Stimulated activated CD8-positive, alpha-beta memory T cell treated with anti-CD3 and anti-CD28 coated beads, Interleukin-15, amount 100 ng/mL, for 48 hours (primary cell): ENCODE data around the gene YWHAQ.
"Not testable (repeated sequence)": the region's sequence is repeated elsewhere in the genome, so short reads cannot be mapped to it uniquely, and the experiment has no call there.

Experiments
- DNase-seq, 2 donors: peaks; one replicate each; pipeline ENCODE4 v3.0.0-alpha.2; 2020; ENCODE audit warnings: low read depth in 2 of 2

Gene YWHAQ

DNA sequence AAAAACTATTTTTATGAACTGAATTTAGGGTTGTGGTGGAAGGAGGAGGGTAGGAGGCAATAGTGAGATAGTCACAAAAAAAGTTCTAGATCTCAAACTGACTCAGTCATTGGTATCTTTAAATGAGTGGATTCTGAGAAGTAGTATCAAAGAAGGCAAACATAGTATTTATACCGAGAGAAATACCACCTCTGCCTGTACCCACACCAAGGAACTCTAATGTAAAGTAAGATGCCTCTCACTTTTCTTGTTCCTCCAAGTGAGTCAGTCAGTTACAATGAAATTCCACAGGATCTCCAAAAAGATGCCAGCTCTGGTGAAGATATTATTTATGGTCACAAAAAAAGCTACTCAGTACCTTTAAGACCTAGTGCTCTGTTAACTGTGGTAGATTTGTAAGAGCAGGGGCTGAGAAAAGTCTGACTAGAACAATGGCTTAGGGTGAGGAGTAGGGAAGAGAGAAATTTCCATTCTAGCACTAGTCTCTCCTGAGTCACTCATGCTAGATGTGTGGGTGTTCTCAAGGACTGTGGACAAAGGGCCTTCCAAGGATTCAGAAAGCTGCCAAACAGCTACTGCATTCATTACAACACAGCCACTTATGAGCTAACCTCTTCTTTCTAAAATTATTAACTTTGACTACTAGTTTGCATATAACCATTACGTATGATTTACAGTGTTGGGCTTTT lies 36.3 kb downstream of the YWHAQ start:
- no peak for DNase-seq

GRCh38 chr2:9593925-9594324 lies 36.9 kb downstream of the YWHAQ start:
- peak in 1 of 2 donors; percentile 4 for DNase-seq

- DNase-seq, result no peak
Measured at GRCh38 chr2:9592699-9593098, 38.1 kb downstream of the YWHAQ start.

DNA sequence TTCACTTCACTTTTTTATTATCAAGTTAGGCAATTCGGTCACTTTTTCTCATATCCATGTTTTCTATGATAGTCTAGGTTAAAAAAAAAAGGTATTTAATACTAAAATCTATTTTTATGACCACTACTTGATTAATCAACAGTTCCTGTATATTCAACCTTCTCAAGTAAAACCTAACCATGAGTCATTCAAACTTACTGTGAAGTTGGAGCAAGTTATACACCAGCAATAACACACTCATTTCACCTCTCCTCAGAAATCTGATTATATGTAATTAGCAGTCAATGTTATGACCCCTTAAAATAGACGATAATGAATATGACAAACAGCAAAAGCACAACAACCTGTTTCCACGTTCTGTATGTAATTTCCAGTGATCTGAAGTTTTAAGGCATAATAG lies 40.2 kb downstream of the YWHAQ start:
- DNase-seq, result no peak

GRCh38 chr2:9586465-9586864 lies 44.3 kb downstream of the YWHAQ start:
- no peak for DNase-seq

GRCh38 chr2:9585486-9585885 lies 45.3 kb downstream of the YWHAQ start:
- DNase-seq, result no peak

GRCh38 chr2:9584902-9585301 lies 45.9 kb downstream of the YWHAQ start:
- not testable (repeated sequence) for DNase-seq

DNA sequence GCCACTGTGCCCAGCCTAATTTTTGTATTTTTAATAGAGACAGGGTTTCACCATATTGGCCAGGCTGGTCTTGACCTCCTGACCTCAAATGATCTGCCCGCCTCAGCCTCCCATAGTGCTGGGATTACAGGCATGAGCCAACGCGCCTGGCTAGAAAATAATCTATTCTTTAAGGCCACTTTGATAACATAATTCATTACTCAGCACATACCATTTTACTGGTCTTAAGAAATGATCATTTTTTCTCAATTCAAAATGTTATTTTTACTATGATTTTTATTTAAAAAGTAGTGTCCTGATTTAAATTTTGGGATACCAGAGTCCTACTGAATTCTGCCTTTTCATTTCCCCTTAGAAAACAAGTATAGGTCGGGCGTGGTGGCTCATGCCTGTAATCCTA lies 48.2 kb downstream of the YWHAQ start:
- DNase-seq, result no peak

DNA sequence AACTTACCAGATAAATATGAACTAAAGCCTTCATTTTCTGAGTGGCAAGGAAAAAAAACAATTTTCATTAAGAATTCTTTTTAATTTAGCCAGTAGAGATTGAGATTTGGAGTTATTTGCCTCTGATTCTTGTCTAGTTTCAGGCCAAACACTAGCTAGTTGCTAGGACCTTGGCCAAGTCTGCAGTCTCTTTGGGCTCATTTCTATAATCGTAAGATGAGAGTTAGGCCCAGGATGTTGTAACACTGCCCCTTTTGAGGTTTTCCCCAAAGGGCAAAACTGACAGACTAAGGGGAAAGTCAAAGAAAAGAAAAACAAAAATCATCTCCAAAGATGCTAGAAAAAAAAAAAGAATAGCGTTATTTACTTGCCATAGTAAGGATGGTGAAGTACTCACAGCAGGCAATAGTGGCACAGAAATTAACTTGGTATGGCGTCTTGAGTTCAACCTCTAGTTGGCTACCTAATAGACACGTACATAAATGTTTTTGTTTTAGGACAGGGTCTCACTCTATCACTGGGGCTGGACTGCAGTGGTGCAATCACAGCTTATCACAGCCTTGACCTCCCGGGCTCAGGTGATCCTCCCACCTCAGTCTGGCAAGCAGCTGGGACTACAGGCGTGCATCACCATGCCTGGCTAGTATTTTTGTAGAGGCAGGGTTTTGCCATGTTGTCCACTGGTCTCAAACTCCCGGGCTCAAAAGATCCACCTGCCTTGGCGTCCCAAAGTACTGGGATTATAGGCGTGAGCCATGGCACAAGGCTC lies 52.1 kb downstream of the YWHAQ start:
- DNase-seq, result no peak

- no peak for DNase-seq
Measured at GRCh38 chr2:9574331-9574730, 56.5 kb downstream of the YWHAQ start.

DNA sequence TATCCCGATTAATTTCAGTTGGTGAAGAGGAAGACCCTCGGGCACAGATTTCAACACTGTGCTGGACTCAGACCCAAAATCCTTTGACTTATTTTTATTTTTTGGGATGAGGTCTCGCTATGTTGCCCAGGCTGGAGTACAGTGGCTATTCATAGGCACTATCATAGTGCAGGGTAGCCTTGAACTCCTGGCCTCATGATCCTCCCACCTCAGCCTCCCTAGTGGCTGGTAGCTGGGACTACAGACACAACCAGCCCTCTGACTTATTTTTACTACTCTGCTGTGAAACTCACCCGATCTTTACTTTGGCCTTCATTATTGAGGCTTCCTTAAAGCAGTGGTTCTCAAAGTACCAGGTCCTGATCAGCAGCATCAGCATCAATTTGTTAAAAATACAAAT lies 57.0 kb downstream of the YWHAQ start:
- no peak for DNase-seq

DNA sequence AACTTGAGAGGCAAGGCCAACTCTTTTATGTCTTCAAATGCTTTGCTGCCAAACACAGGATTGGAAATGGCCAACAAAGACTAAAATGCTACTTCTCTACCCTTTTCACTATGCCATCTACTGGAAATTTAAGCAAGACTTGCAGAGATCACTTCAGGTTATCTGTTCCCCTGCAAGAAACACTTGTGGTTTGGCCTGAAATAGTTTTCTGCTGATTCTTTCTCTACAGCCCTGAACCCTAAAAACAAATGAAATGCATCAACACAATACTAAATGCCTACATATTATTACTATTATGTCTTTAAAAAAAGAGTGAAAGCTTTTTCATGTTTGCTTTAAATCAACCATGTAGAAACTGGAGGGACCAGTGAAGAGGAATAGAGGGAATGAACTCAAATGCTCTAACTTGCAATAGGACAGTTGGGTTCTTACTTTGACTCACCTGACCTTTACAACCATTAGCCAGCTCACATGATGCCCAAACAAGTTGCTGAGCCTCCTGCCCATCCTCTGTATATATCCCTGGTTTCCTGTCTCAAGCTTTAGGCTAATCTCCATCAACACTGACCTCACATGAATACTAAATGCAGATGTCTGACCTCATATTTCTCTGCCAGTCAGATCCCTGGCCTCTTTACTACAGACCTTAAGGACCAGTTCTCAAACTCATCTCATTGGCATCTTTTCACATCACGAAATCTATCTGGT lies 57.6 kb downstream of the YWHAQ start:
- DNase-seq, result no peak

DNA sequence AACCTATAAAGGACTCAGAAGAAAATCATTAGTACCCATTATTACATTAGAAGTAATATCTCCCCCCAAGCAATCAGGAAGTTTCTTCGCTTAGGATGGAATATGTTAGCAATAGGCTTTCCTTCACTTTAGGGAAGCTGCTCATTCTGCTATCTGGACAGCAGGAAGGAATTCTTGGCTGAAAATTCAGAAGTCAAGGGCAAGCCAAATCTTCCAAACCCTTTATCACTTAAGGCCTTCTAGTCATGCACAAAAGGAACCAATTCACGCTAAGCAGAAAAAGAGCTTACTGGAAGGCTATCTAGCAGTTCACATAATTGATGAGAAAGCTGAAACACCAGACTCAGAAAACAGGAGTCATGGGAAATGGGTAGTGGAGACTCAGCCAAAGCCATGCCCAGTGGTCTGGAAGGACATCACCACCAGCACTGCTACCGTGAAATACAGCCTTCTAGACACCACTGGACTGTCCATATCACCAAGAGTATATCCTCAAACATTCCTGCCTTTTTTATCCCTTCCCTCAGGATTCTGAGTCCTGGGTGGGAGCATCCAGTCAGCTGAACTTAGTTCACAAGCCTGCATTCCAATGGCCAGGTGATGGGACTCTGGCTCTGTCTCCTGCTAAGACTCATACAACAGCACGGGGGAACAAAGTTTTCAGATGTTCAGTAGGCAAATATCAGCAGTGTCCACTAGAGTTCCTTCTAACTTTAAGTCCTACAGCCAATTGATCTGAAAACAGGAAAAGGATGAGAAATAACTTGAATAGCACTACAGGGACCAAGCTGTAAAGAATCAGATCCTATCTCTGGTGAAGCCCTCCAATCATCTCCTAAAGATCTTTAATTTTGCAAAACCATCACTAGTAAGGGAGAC lies 60.4 kb downstream of the YWHAQ start:
- no peak for DNase-seq

DNA sequence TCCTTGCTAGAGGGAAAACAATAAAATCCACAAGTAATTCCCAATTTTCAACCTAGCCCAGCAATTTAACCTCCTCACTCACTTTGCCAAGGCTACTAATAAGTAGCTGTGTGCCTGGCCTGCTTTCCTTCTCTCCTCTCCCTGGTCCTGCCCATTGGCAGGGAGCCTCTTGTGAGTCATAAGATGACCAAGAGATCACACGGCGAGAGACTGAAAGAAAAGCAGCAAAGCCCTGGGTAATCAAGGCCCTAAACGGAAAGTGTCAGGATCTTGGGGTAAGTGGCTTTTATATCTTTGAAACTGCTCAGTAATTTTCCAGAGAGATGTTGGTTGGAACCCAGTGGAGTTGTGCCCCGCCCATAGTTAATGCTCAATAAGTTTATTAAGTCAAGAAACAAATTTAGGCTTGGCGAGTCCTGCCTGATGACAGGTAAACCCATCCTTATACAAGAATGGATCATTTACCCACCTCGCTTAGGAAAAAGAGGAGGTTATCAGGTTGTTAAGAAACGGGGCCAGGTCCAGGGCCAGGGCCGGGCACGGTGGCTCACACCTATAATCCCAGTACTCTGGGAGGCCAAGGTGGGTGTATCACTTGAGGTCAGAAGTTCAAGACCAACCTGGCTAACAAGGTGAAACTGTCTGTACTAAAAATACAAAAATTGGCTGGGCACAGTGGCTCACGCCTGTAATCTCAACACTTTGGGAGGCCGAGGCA lies 65.2 kb downstream of the YWHAQ start:
- no peak for DNase-seq

GRCh38 chr2:9560628-9561027 lies 70.2 kb downstream of the YWHAQ start:
- DNase-seq, result no peak

DNA sequence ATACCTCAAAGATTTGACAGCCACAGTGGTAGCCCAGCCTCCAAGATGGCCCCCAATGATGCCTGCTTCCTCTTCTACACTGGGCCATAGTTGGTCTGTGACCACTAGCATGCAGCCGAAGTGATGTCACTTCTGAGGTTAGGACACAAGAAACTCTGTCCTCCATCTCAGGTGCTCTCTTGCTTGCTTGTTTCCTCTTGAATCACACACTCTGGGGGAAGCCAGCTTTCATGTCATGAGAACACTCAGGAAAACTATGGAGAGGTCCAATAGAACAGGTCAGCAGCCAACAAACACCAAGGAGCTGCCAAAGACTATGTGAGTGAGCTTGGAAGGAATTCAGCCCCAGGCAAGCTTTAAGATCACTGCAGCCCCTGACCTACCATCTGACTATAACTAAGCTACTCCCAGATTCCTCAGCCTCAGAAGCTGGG lies 71.8 kb downstream of the YWHAQ start:
- DNase-seq, result no peak

- DNase-seq, result no peak
Measured at GRCh38 chr2:9556121-9556743, 74.6 kb downstream of the YWHAQ start.

DNA sequence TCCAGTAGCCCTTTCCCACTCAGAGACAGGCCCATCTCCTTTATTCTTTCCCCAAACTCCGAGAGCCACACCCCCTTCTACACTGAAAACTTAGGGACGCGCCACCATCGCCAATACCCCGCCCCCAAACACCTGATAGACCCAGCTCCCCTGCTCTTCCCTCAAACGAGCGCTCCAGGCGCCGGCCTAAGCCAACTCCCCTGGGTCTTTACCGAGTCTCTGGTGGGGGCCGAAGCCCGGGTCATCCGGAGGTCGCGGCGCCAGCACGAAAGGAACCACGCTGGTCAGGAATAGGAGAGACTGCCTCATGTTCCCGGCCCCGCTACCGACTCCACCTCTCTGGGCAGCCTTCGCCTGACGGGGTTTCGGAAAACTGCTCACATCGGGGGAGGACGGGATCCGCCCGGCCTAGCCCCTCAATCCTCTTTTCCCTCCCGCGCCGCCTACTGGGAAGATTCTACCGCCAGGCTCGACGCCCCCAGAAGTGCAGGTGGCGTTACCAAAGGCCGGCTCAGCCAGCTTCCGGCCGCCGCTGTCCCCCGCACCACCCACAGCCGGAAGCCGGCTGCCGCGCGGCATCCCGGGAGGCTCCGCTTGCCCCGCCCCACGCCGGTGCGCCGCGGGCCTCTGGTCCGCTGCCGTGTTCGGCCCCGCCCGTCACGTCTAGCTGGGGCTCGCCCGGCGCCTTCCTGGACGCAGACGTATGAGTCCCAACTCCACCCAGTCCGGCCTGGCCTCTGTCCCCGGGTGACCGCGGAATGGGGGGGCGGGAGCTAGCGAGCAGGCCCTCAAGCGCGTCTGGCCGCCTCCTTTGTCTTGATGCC lies 75.3 kb downstream of the YWHAQ start, which contains the start of gene ADAM17:
ADAM17 (minus strand) TSS at position 534 of the 824 bp plus-strand sequence; CDS start at position 309, 225 bp downstream.
- peak; percentile 92 for DNase-seq

DNA sequence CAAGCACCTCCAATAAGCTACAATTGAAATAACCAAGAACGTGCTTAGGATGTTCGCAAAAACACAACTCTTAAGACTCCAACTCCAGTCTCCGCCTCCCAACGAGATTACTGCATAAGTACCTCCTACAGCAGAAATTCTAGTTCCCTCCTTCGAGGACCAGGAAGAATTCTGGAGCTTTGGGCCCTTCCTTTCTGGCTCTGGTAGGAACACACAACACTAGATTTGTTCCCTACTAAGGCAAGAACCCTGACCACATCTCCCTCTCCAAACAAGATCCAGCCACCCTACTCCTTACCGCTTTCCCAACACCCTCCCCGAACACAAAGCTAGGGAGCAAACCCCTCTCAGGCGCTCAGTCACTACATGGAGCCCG lies 75.9 kb downstream of the YWHAQ start:
- peak in 1 of 2 donors; percentile 5 for DNase-seq
